PC-9 (cell line): ENCODE data around the gene COL18A1. TPM values are rescaled to one million over a fixed set of nuclear protein-coding genes. Genes with fewer than 3 reads are reported as not detected.

Experiments
- BruUV-seq: library from RNA; stranded (reverse); fragments of 400-500 nt; replicated peaks from 2 replicates; lab custom pipeline; 2021; lab: Mats Ljungman, UMichigan
- CTCF ChIA-PET: fragments of 300-600 bp; sonication (Branson Sonifier 250); formaldehyde crosslinking; loops from one replicate; lab custom pipeline; 2022; ENCODE audit warnings: antibody characterized with exemption; lab: Charles Lee
- POLR2A ChIA-PET: fragments of 300-600 bp; sonication (Branson Sonifier 250); formaldehyde crosslinking; loops from one replicate; lab custom pipeline; 2022; ENCODE audit warnings: antibody characterized with exemption; ENCODE audit not compliant: unreplicated experiment; lab: Charles Lee
- DNase-seq, 2 experiments: peaks; one replicate each; pipeline versions ENCODE4 v3.0.0 to v3.0.0-alpha.2; 2015 to 2022; ENCODE audit warnings: mixed read lengths in 1 of 2
- H2AFZ ChIP-seq: fragments of 200-600 bp; sonication (generic); 2 replicates; pipeline ENCODE4 v1.8.1; 2017; ENCODE audit warnings: antibody characterized with exemption
- H3F3A ChIP-seq: fragments of 200-600 bp; sonication (generic); 2 replicates; pipeline ENCODE4 v1.8.1; 2017; ENCODE audit warnings: antibody characterized with exemption, mild to moderate bottlenecking, low read depth; ENCODE audit not compliant: insufficient read depth
- H3K27ac ChIP-seq: fragments of 200-600 bp; sonication (generic); 2 replicates; pipeline ENCODE4 v1.6.1; 2016; ENCODE audit warnings: mixed run types
- H3K27me3 ChIP-seq: fragments of 200-600 bp; sonication (generic); 2 replicates; pipeline ENCODE4 v1.6.1; 2016; ENCODE audit warnings: low read depth, mixed run types; ENCODE audit not compliant: insufficient read depth
- H3K36me3 ChIP-seq: fragments of 200-600 bp; sonication (generic); 2 replicates; pipeline ENCODE4 v1.6.1; 2016; ENCODE audit warnings: low read depth, mixed run types
- H3K4me1 ChIP-seq: fragments of 200-600 bp; sonication (generic); replicated peaks from 2 replicates; pipeline ENCODE4 v1.6.1; 2016; ENCODE audit warnings: mixed run types; ENCODE audit not compliant: insufficient read depth
- H3K4me2 ChIP-seq: fragments of 200-600 bp; sonication (generic); 2 replicates; pipeline ENCODE4 v1.6.1; 2017; ENCODE audit warnings: mixed run types
- H3K4me3 ChIP-seq: fragments of 200-600 bp; sonication (generic); 2 replicates; pipeline ENCODE4 v1.6.1; 2016; ENCODE audit warnings: mixed run types
- H3K79me2 ChIP-seq: fragments of 200-600 bp; sonication (generic); 2 replicates; pipeline ENCODE4 v1.6.1; 2017; ENCODE audit warnings: low read depth, mixed run types
- H3K9me2 ChIP-seq: fragments of 200-600 bp; sonication (generic); 2 replicates; pipeline ENCODE4 v1.8.1; 2017; ENCODE audit warnings: mild to moderate bottlenecking; ENCODE audit not compliant: insufficient read depth
- H3K9me3 ChIP-seq: fragments of 200-600 bp; sonication (generic); 2 replicates; pipeline ENCODE4 v1.8.1; 2016; ENCODE audit warnings: low read depth; ENCODE audit not compliant: insufficient read depth
- H4K20me1 ChIP-seq: fragments of 200-600 bp; sonication (generic); 2 replicates; pipeline ENCODE4 v1.8.1; 2017; ENCODE audit not compliant: insufficient read depth
- CTCF ChIP-seq: fragments of 200-600 bp; sonication (generic); conservative IDR thresholded peaks from 2 replicates; pipeline ENCODE4 v1.6.1; 2017; ENCODE audit warnings: mixed run types, antibody characterized with exemption, mild to moderate bottlenecking, moderate library complexity
- EZH2 ChIP-seq: fragments of 200-600 bp; sonication (generic); IDR thresholded peaks from 2 replicates; pipeline ENCODE4 v1.8.0; 2017; ENCODE audit warnings: antibody characterized with exemption, low read depth
- intact Hi-C: fragments of 100-400 bp; cut with micrococcal nuclease; formaldehyde crosslinking; loops from one replicate; pipeline ENCODE4 v1.10.0; 2022; ENCODE audit not compliant: unreplicated experiment
- total RNA-seq: library from RNA; stranded (reverse); gene quantifications from 2 replicates; pipeline ENCODE4 v1.2.3, GENCODE V29; 2021

The COL18A1 gene
- total RNA-seq, 1 experiment from 2014 or later: 82.4 TPM

GRCh38 chr21:45481977-45482898 lies 77.3 kb downstream of the COL18A1 start:
- Histone ChIP-seq H4K20me1 (no peaks in the 10 kb centered on the region), H3K36me3 (no peaks in the 10 kb centered on the region), H2AFZ (no peak overlapping the region), H3K4me1 (no peaks in the 10 kb centered on the region), H3K27ac (no peak overlapping the region), H3K9me3 (no peaks in the 10 kb centered on the region), H3F3A (peaks cover 4% of the 10 kb centered on the region; the same call in 1 of the 2 replicates), H3K27me3 (no peaks in the 10 kb centered on the region), H3K4me2 (no peak overlapping the region), H3K79me2 (no peaks in the 10 kb centered on the region), H3K9me2 (no peaks in the 10 kb centered on the region), H3K4me3 (no peak overlapping the region)
- intact Hi-C loops: no loop called here
- TF ChIP-seq CTCF (no peak), EZH2 (no peak)
- ChIA-PET POLR2A (no interaction called here), CTCF (no interaction called here)
- no TSS peak for BruUV-seq
- DNase-seq: no peak

- Histone ChIP-seq H3K4me3 (no peak overlapping the region), H3K9me3 (no peaks in the 10 kb centered on the region), H3K79me2 (no peaks in the 10 kb centered on the region), H3K36me3 (no peaks in the 10 kb centered on the region), H3F3A (peaks cover 4% of the 10 kb centered on the region; the same call in 1 of the 2 replicates), H2AFZ (no peak overlapping the region), H3K27ac (no peak overlapping the region), H3K4me1 (no peaks in the 10 kb centered on the region), H3K9me2 (no peaks in the 10 kb centered on the region), H4K20me1 (no peaks in the 10 kb centered on the region), H3K27me3 (no peaks in the 10 kb centered on the region), H3K4me2 (no peak overlapping the region)
- CTCF ChIA-PET: no interaction called here
- no peak for DNase-seq
- POLR2A ChIA-PET: no interaction called here
- no TSS peak for BruUV-seq
- intact Hi-C loops: no loop called here
- TF ChIP-seq CTCF: no peak
- TF ChIP-seq EZH2: no peak
Observed at GRCh38 chr21:45482899-45483821, 78.2 kb downstream of the COL18A1 start.

GRCh38 chr21:45484318-45484717 lies 79.4 kb downstream of the COL18A1 start:
- Histone ChIP-seq H3F3A (peaks cover under 1% of the 10 kb centered on the region; the same call in 1 of the 2 replicates), H2AFZ (no peak overlapping the region), H3K79me2 (no peaks in the 10 kb centered on the region), H3K36me3 (no peaks in the 10 kb centered on the region), H3K4me1 (no peaks in the 10 kb centered on the region), H3K9me3 (no peaks in the 10 kb centered on the region), H3K27me3 (no peaks in the 10 kb centered on the region), H3K4me2 (no peak overlapping the region), H3K9me2 (no peaks in the 10 kb centered on the region), H3K4me3 (no peak overlapping the region), H4K20me1 (no peaks in the 10 kb centered on the region), H3K27ac (no peak overlapping the region)
- intact Hi-C loops: no loop called here
- ChIA-PET CTCF (no interaction called here), POLR2A (no interaction called here)
- TF ChIP-seq EZH2 (no peak), CTCF (no peak)
- no peak for DNase-seq
- no TSS peak for BruUV-seq
